ENCODE data around the gene INTS6. TPM values are rescaled to one million over a fixed set of nuclear protein-coding genes. Genes with fewer than 3 reads are reported as not detected.

INTS6 gene
- total RNA-seq, 4 donors from 2014 or later, result 22.4 to 35.0 (median 29.8) TPM

GRCh38 chr13:51336746-51337145 lies 116.1 kb downstream of the INTS6 start:
- no peak overlapping the region for H3K4me3 ChIP-seq
- no peaks in the 10 kb centered on the region for H3K36me3 ChIP-seq
- TF ChIP-seq POLR2AphosphoS5 (IDR thresholded peaks at IDR 0.05), result no peak
- TF ChIP-seq POLR2A (IDR thresholded peaks at IDR 0.05), result no peak
- TF ChIP-seq CTCF (IDR thresholded peaks at IDR 0.05), result no peak
- TF ChIP-seq EP300 (IDR thresholded peaks at IDR 0.05), result no peak
- 80% methylated on average over 2 of the region's 5 CpGs; no CpG with 5 or more reads in 1 of the 2 donors for WGBS, 2 donors (ENCODE audit: low coverage in 1 of 2)
- ATAC-seq, result no peak
- no peaks in the 10 kb centered on the region for H3K9me3 ChIP-seq
- no peaks in the 10 kb centered on the region for H3K27me3 ChIP-seq
- H3K4me1 ChIP-seq, result no peaks in the 10 kb centered on the region
- no peak overlapping the region for H3K27ac ChIP-seq

DNA sequence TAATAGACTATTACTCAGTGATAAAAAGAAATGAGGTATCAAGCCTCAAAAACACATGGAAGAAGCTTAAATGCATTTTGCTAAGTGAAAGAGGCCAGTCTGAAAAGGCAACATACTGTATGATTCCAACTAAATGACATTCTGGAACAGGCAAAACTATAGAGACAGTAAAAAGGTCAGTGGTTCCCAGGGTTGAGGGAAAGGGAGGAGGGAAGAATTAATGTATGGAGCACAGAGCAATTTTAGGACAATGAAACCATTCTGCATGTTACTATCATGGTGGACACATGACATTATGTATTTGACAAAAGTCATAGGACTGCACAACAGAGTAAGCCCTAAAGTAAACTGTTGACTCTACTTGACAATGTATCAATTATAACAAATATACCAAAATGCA lies 119.0 kb downstream of the INTS6 start:
- Histone ChIP-seq H3K4me1 (no peaks in the 10 kb centered on the region), H3K27me3 (no peaks in the 10 kb centered on the region), H3K36me3 (no peaks in the 10 kb centered on the region), H3K27ac (no peak overlapping the region), H3K9me3 (no peaks in the 10 kb centered on the region), H3K4me3 (no peak overlapping the region)
- no peak for ATAC-seq
- TF ChIP-seq EP300 (IDR thresholded peaks at IDR 0.05) (no peak), CTCF (IDR thresholded peaks at IDR 0.05) (no peak), POLR2AphosphoS5 (IDR thresholded peaks at IDR 0.05) (no peak), POLR2A (IDR thresholded peaks at IDR 0.05) (no peak)

DNA sequence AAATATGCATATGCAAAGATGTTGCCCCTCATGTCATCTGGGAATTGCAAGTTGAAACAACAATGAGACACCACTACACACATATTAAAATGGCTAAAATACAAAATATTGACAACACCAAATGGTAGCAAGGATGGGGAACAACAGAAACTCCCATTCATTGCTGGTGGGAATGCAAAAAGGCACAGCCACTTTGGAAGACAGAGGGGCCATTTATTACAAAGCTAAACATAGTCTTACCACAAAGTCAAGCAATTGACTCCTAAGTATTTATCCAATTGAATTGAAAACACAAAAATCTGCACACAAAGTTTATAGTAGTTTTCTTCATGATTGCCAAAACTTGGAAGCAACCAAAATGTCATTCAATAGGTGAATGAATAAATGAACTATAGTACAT lies 119.4 kb downstream of the INTS6 start:
- H3K27me3 ChIP-seq, result no peaks in the 10 kb centered on the region
- no peaks in the 10 kb centered on the region for H3K36me3 ChIP-seq
- no peak for ATAC-seq
- H3K4me3 ChIP-seq, result no peak overlapping the region
- no peaks in the 10 kb centered on the region for H3K9me3 ChIP-seq
- no peak overlapping the region for H3K27ac ChIP-seq
- TF ChIP-seq CTCF (IDR thresholded peaks at IDR 0.05) (no peak), POLR2A (IDR thresholded peaks at IDR 0.05) (no peak), EP300 (IDR thresholded peaks at IDR 0.05) (no peak), POLR2AphosphoS5 (IDR thresholded peaks at IDR 0.05) (no peak)
- H3K4me1 ChIP-seq, result no peaks in the 10 kb centered on the region

GRCh38 chr13:51332566-51333361 lies 120.1 kb downstream of the INTS6 start:
- H3K27me3 ChIP-seq, result no peaks in the 10 kb centered on the region
- no peak overlapping the region for H3K27ac ChIP-seq

More at GRCh38 chr13:51332566-51333361, 120.1 kb downstream of the INTS6 start:
- H3K36me3 ChIP-seq, result no peaks in the 10 kb centered on the region
- no peak for ATAC-seq
- H3K9me3 ChIP-seq, result no peaks in the 10 kb centered on the region
- TF ChIP-seq EP300 (IDR thresholded peaks at IDR 0.05) (no peak), POLR2AphosphoS5 (IDR thresholded peaks at IDR 0.05) (no peak), POLR2A (IDR thresholded peaks at IDR 0.05) (no peak), CTCF (IDR thresholded peaks at IDR 0.05) (no peak)
- H3K4me1 ChIP-seq, result no peaks in the 10 kb centered on the region
- no peak overlapping the region for H3K4me3 ChIP-seq
- WGBS, 2 donors (ENCODE audit: low coverage in 1 of 2), result 79 to 82% methylated on average over 2 of the region's 2 CpGs
